ENCODE results near the gene AUTS2. TPM values are rescaled to one million over a fixed set of nuclear protein-coding genes. Genes with fewer than 3 reads are reported as not detected.

AUTS2 gene
- total RNA-seq, 1 donor from 2014 or later = 0.20 TPM

GRCh38 chr7:70098905-70099672 is 500.8 kb downstream of the AUTS2 start:
- DNase-seq (ENCODE audit: low read depth, low spot score) = no peak

GRCh38 chr7:70104243-70104642 is 506.0 kb downstream of the AUTS2 start:
- DNase-seq (ENCODE audit: low read depth, low spot score) = no peak

GRCh38 chr7:70113078-70113477 is 514.8 kb downstream of the AUTS2 start:
- DNase-seq (ENCODE audit: low read depth, low spot score) = no peak

GRCh38 chr7:70113536-70113935 is 515.3 kb downstream of the AUTS2 start:
- no peak for DNase-seq (ENCODE audit: low read depth, low spot score)

- no peak for DNase-seq (ENCODE audit: low read depth, low spot score)
Measured at GRCh38 chr7:70114806-70115205, 516.5 kb downstream of the AUTS2 start.

GRCh38 chr7:70116244-70116643 is 518.0 kb downstream of the AUTS2 start:
- no peak for DNase-seq (ENCODE audit: low read depth, low spot score)

- DNase-seq (ENCODE audit: low read depth, low spot score) = no peak
Measured at GRCh38 chr7:70116867-70117266, 518.6 kb downstream of the AUTS2 start.

GRCh38 chr7:70120851-70121250 is 522.6 kb downstream of the AUTS2 start:
- DNase-seq (ENCODE audit: low read depth, low spot score) = no peak

GRCh38 chr7:70131817-70132216 is 533.5 kb downstream of the AUTS2 start:
- no peak for DNase-seq (ENCODE audit: low read depth, low spot score)

GRCh38 chr7:70132226-70132851 is 534.1 kb downstream of the AUTS2 start:
- DNase-seq (ENCODE audit: low read depth, low spot score) = no peak

GRCh38 chr7:70132852-70133690 is 534.8 kb downstream of the AUTS2 start:
- DNase-seq (ENCODE audit: low read depth, low spot score) = no peak

GRCh38 chr7:70134029-70134770 is 535.9 kb downstream of the AUTS2 start:
- DNase-seq (ENCODE audit: low read depth, low spot score) = no peak

- DNase-seq (ENCODE audit: low read depth, low spot score) = no peak
Measured at GRCh38 chr7:70135656-70136055, 537.4 kb downstream of the AUTS2 start.

GRCh38 chr7:70137126-70137525 is 538.9 kb downstream of the AUTS2 start:
- no peak for DNase-seq (ENCODE audit: low read depth, low spot score)

- DNase-seq (ENCODE audit: low read depth, low spot score) = no peak
Measured at GRCh38 chr7:70142247-70142932, 544.1 kb downstream of the AUTS2 start.

GRCh38 chr7:70143075-70144044 is 545.1 kb downstream of the AUTS2 start:
- DNase-seq (ENCODE audit: low read depth, low spot score) = no peak

- no peak for DNase-seq (ENCODE audit: low read depth, low spot score)
Measured at GRCh38 chr7:70148997-70149396, 550.7 kb downstream of the AUTS2 start.

- no peak for DNase-seq (ENCODE audit: low read depth, low spot score)
Measured at GRCh38 chr7:70152313-70152712, 554.0 kb downstream of the AUTS2 start.

GRCh38 chr7:70153933-70154332 is 555.7 kb downstream of the AUTS2 start:
- no peak for DNase-seq (ENCODE audit: low read depth, low spot score)

Data from pulmonary artery endothelial cell (primary cell).